ENCODE results near the gene BCR. TPM values are rescaled to one million over a fixed set of nuclear protein-coding genes. Genes with fewer than 3 reads are reported as not detected.
"Not testable (repeated sequence)": the region's sequence is repeated elsewhere in the genome, so short reads cannot be mapped to it uniquely, and the experiment has no call there.

BCR gene
- total RNA-seq, 1 donor from 2014 or later = 118 TPM

GRCh38 chr22:23313791-23314567 is 133.7 kb downstream of the BCR start:
- no peak for FAIRE-seq
- no peaks in the 10 kb centered on the region for H3K27me3 ChIP-seq (ENCODE audit: control insufficient read depth, insufficient read depth, low read length)

GRCh38 chr22:23315341-23315917 is 135.1 kb downstream of the BCR start:
- peak; percentile 67 for TF ChIP-seq CTCF (IDR thresholded peaks at IDR 0.05; ENCODE audit: insufficient read depth, low read length, severe bottlenecking)
- peaks cover 10% of the 10 kb centered on the region for H3K36me3 ChIP-seq (ENCODE audit: control insufficient read depth, insufficient read depth, low read length)
- DNase-seq (ENCODE audit: low read depth) (peak; percentile 28), FAIRE-seq (no peak)
- H3K4me3 ChIP-seq (ENCODE audit: low read depth, low read length) = no peak overlapping the region
- no peaks in the 10 kb centered on the region for H3K27me3 ChIP-seq (ENCODE audit: control insufficient read depth, insufficient read depth, low read length)

More at GRCh38 chr22:23313791-23314567, 133.7 kb downstream of the BCR start:
- H3K4me3 ChIP-seq (ENCODE audit: low read depth, low read length) = no peak overlapping the region
- no peak for TF ChIP-seq CTCF (IDR thresholded peaks at IDR 0.05; ENCODE audit: insufficient read depth, low read length, severe bottlenecking)
- H3K36me3 ChIP-seq (ENCODE audit: control insufficient read depth, insufficient read depth, low read length) = peaks cover 10% of the 10 kb centered on the region
- DNase-seq (ENCODE audit: low read depth) = no peak

- peaks cover 10% of the 10 kb centered on the region for H3K36me3 ChIP-seq (ENCODE audit: control insufficient read depth, insufficient read depth, low read length)
- H3K4me3 ChIP-seq (ENCODE audit: low read depth, low read length); H3K27me3 ChIP-seq (ENCODE audit: control insufficient read depth, insufficient read depth, low read length); DNase-seq (ENCODE audit: low read depth); FAIRE-seq: not testable (repeated sequence)
These were observed 136.3 kb downstream of the BCR start for GRCh38 chr22:23316596-23316995.

GRCh38 chr22:23318316-23318715 is 138.0 kb downstream of the BCR start:
- FAIRE-seq; H3K4me3 ChIP-seq (ENCODE audit: low read depth, low read length); DNase-seq (ENCODE audit: low read depth); H3K36me3 ChIP-seq (ENCODE audit: control insufficient read depth, insufficient read depth, low read length); H3K27me3 ChIP-seq (ENCODE audit: control insufficient read depth, insufficient read depth, low read length): not testable (repeated sequence)

GRCh38 chr22:23322497-23323080 is 142.3 kb downstream of the BCR start:
- not testable (repeated sequence) for FAIRE-seq; H3K4me3 ChIP-seq (ENCODE audit: low read depth, low read length); H3K36me3 ChIP-seq (ENCODE audit: control insufficient read depth, insufficient read depth, low read length); H3K27me3 ChIP-seq (ENCODE audit: control insufficient read depth, insufficient read depth, low read length); DNase-seq (ENCODE audit: low read depth)

- not testable (repeated sequence) for FAIRE-seq
These were observed 143.8 kb downstream of the BCR start for GRCh38 chr22:23323960-23324688.

GRCh38 chr22:23325183-23325582 is 144.9 kb downstream of the BCR start:
- TF ChIP-seq CTCF (IDR thresholded peaks at IDR 0.05; ENCODE audit: insufficient read depth, low read length, severe bottlenecking) = no peak
- no peak for FAIRE-seq
- DNase-seq (ENCODE audit: low read depth) = no peak
- no peaks in the 10 kb centered on the region for H3K27me3 ChIP-seq (ENCODE audit: control insufficient read depth, insufficient read depth, low read length)
- no peaks in the 10 kb centered on the region for H3K36me3 ChIP-seq (ENCODE audit: control insufficient read depth, insufficient read depth, low read length)
- no peak overlapping the region for H3K4me3 ChIP-seq (ENCODE audit: low read depth, low read length)

More at GRCh38 chr22:23323960-23324688, 143.8 kb downstream of the BCR start:
- DNase-seq (ENCODE audit: low read depth); H3K36me3 ChIP-seq (ENCODE audit: control insufficient read depth, insufficient read depth, low read length); H3K4me3 ChIP-seq (ENCODE audit: low read depth, low read length); H3K27me3 ChIP-seq (ENCODE audit: control insufficient read depth, insufficient read depth, low read length): not testable (repeated sequence)

GRCh38 chr22:23333822-23334221 is 153.5 kb downstream of the BCR start:
- not testable (repeated sequence) for DNase-seq (ENCODE audit: low read depth); H3K27me3 ChIP-seq (ENCODE audit: control insufficient read depth, insufficient read depth, low read length); H3K4me3 ChIP-seq (ENCODE audit: low read depth, low read length); H3K36me3 ChIP-seq (ENCODE audit: control insufficient read depth, insufficient read depth, low read length); FAIRE-seq

- not testable (repeated sequence) for H3K27me3 ChIP-seq (ENCODE audit: control insufficient read depth, insufficient read depth, low read length); H3K4me3 ChIP-seq (ENCODE audit: low read depth, low read length); FAIRE-seq; H3K36me3 ChIP-seq (ENCODE audit: control insufficient read depth, insufficient read depth, low read length); DNase-seq (ENCODE audit: low read depth)
These were observed 157.4 kb downstream of the BCR start for GRCh38 chr22:23337672-23338071.

- not testable (repeated sequence) for FAIRE-seq; H3K27me3 ChIP-seq (ENCODE audit: control insufficient read depth, insufficient read depth, low read length); DNase-seq (ENCODE audit: low read depth); H3K4me3 ChIP-seq (ENCODE audit: low read depth, low read length); H3K36me3 ChIP-seq (ENCODE audit: control insufficient read depth, insufficient read depth, low read length)
These were observed 161.8 kb downstream of the BCR start for GRCh38 chr22:23341942-23342695.
